Measurements from ENCODE around the gene LCK. TPM values are rescaled to one million over a fixed set of nuclear protein-coding genes. Genes with fewer than 3 reads are reported as not detected.

The LCK gene
- polyA plus RNA-seq, 3 donors, result 0.15 to 2.2 (median 1.7) TPM

DNA sequence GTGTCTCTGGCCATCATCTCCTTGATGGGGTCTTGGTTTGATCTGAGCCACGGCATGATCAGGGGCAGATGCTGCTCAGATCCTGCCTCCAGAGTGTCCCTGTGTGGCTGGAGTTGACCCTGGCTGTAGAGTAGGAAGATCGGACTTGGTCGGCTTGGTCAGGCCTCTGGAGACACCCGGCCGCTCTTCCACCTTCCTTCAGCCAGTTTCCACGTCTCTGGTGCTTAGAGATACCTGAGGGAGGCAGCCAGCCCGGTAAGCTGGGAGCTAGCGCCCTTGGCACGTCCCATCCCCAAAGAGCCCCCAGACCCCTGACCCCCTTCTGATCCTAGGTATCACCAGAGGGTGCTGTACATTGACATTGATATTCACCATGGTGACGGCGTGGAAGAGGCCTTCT, 76.1 kb downstream of the LCK start:
- intact Hi-C loops (cut with micrococcal nuclease), result no loop called here
- TF ChIP-seq, protein P1, sequence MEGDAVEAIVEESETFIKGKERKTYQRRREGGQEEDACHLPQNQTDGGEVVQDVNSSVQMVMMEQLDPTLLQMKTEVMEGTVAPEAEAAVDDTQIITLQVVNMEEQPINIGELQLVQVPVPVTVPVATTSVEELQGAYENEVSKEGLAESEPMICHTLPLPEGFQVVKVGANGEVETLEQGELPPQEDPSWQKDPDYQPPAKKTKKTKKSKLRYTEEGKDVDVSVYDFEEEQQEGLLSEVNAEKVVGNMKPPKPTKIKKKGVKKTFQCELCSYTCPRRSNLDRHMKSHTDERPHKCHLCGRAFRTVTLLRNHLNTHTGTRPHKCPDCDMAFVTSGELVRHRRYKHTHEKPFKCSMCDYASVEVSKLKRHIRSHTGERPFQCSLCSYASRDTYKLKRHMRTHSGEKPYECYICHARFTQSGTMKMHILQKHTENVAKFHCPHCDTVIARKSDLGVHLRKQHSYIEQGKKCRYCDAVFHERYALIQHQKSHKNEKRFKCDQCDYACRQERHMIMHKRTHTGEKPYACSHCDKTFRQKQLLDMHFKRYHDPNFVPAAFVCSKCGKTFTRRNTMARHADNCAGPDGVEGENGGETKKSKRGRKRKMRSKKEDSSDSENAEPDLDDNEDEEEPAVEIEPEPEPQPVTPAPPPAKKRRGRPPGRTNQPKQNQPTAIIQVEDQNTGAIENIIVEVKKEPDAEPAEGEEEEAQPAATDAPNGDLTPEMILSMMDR (IDR thresholded peaks at IDR 0.05), result no peak
- 96% methylated on average over 9 of the region's 11 CpGs for WGBS (ENCODE audit: insufficient coverage)
- H3K27ac ChIP-seq (ENCODE audit: low read depth in 1 of 2, low read length in 2 of 2), result no peak overlapping the region
- Mint-ChIP-seq H3K36me3 (peaks cover 84 to 97% of the 10 kb centered on the region in 2 donors), H3K9me3 (no peaks in the 10 kb centered on the region), H3K4me3 (no peak overlapping the region), H3K4me1 (no peaks in the 10 kb centered on the region), H3K27me3 (ENCODE audit: low read depth in 3 of 3) (peaks cover 2 to 4% (median 3%) of the 10 kb centered on the region in 3 donors), H3K27ac (no peak overlapping the region)
- H3K36me3 ChIP-seq (replicated peaks in 1 of 2; ENCODE audit: control insufficient read depth in 1 of 2, insufficient read depth in 2 of 2, low read length in 2 of 2), result peaks cover 81 to 97% of the 10 kb centered on the region in 2 donors
- no peaks in the 10 kb centered on the region for H3K4me1 ChIP-seq (ENCODE audit: control insufficient read depth in 1 of 2, insufficient read depth in 2 of 2, low read length in 2 of 2)
- DNase-seq, result no peak
- no peaks in the 10 kb centered on the region for H3K9me3 ChIP-seq (replicated peaks in 1 of 2; ENCODE audit: control insufficient read depth in 1 of 2, insufficient read depth in 1 of 2, low read length in 2 of 2)
- no peak overlapping the region for H3K4me2 ChIP-seq (replicated peaks; ENCODE audit: extremely low read depth, low read length, poor library complexity, severe bottlenecking)
- H3K79me2 ChIP-seq (ENCODE audit: insufficient read depth, low read length), result no peaks in the 10 kb centered on the region
- no peak overlapping the region for H3K4me3 ChIP-seq (replicated peaks in 1 of 3; ENCODE audit: low read depth in 2 of 3, low read length in 3 of 3)
- H3K9ac ChIP-seq (ENCODE audit: insufficient read depth, low read length, poor library complexity, severe bottlenecking), result no peak overlapping the region
- no peaks in the 10 kb centered on the region for H3K27me3 ChIP-seq (ENCODE audit: control insufficient read depth in 2 of 2, insufficient read depth in 2 of 2, low read length in 2 of 2)
- peaks cover 39% of the 10 kb centered on the region for H4K20me1 ChIP-seq (ENCODE audit: insufficient read depth, low read length)
- no peak overlapping the region for H2AFZ ChIP-seq (ENCODE audit: insufficient read depth, low read depth, low read length, poor library complexity, severe bottlenecking)

DNA sequence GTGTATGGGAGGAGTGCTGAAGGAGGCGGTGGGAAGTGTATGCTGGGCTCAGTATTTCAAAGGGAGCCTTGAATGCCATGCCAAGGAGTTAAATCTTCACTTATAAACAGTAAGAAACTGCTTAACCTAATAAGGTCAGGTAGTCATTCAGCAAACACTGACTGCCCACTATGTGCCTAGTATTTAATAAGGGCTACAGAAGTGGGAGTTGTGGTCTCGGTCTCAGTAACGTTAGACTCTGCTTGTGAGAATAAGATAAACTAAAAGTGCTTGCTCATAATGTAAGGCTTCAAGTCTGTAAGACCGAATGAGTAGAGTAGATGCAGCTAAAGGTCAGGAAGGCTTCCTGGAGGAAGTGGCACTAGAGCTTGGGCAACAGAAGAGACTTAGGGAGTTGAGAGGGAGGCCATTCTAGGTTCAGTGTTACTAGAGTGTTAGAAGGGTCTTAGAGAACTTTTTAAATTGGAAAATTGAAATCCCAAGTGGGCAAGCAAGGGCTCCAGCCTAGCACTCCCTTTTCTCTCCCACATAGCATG, 78.9 kb downstream of the LCK start:
- TF ChIP-seq, protein P1 (IDR thresholded peaks at IDR 0.05), result no peak
- H3K79me2 ChIP-seq (ENCODE audit: insufficient read depth, low read length), result no peaks in the 10 kb centered on the region
- H3K36me3 ChIP-seq (replicated peaks in 1 of 2; ENCODE audit: control insufficient read depth in 1 of 2, insufficient read depth in 2 of 2, low read length in 2 of 2), result peaks cover 80 to 91% of the 10 kb centered on the region in 2 donors
- no peak overlapping the region for H2AFZ ChIP-seq (ENCODE audit: insufficient read depth, low read depth, low read length, poor library complexity, severe bottlenecking)
- H3K27me3 ChIP-seq (ENCODE audit: control insufficient read depth in 2 of 2, insufficient read depth in 2 of 2, low read length in 2 of 2), result peaks cover 7 to 15% of the 10 kb centered on the region in 2 donors
- Mint-ChIP-seq H3K36me3 (peaks cover 91% of the 10 kb centered on the region in 2 donors), H3K9me3 (peaks cover 0 to 5% (median 3%) of the 10 kb centered on the region in 7 donors), H3K27me3 (ENCODE audit: low read depth in 3 of 3) (peaks cover 14 to 18% (median 14%) of the 10 kb centered on the region in 3 donors), H3K27ac (no peak overlapping the region), H3K4me3 (no peak overlapping the region), H3K4me1 (peaks cover 12% of the 10 kb centered on the region)
- DNase-seq, result no peak
- WGBS (ENCODE audit: insufficient coverage), result 90% methylated on average over 3 of the region's 4 CpGs
- no peak overlapping the region for H3K4me2 ChIP-seq (replicated peaks; ENCODE audit: extremely low read depth, low read length, poor library complexity, severe bottlenecking)
- H3K9me3 ChIP-seq (replicated peaks in 1 of 2; ENCODE audit: control insufficient read depth in 1 of 2, insufficient read depth in 1 of 2, low read length in 2 of 2), result no peaks in the 10 kb centered on the region
- peaks cover 6 to 8% of the 10 kb centered on the region in 2 donors for H3K4me1 ChIP-seq (ENCODE audit: control insufficient read depth in 1 of 2, insufficient read depth in 2 of 2, low read length in 2 of 2)
- H4K20me1 ChIP-seq (ENCODE audit: insufficient read depth, low read length), result peaks cover 59% of the 10 kb centered on the region
- H3K4me3 ChIP-seq (replicated peaks in 1 of 3; ENCODE audit: low read depth in 2 of 3, low read length in 3 of 3), result no peak overlapping the region
- H3K9ac ChIP-seq (ENCODE audit: insufficient read depth, low read length, poor library complexity, severe bottlenecking), result no peak overlapping the region
- intact Hi-C loops (cut with micrococcal nuclease), result loop anchor here in 1 of 2 donors (5.0 kb wide), 1 partner anchor 42 kb away; no protein-coding TSS in a partner anchor
- no peak overlapping the region for H3K27ac ChIP-seq (ENCODE audit: low read depth in 1 of 2, low read length in 2 of 2)
